Suppressor macrophage treated with lipopolysaccharide for 4 hours (primary cell): ENCODE results near the gene NUMB.
"Not testable (repeated sequence)": the region's sequence is repeated elsewhere in the genome, so short reads cannot be mapped to it uniquely, and the experiment has no call there.

Experiments used
- DNase-seq: peaks from one replicate; pipeline ENCODE4 v3.0.0-alpha.2; 2020

Gene NUMB

GRCh38 chr14:73403181-73403752, 55.1 kb downstream of the NUMB start:
- no peak for DNase-seq

- DNase-seq = no peak
These were observed 55.8 kb downstream of the NUMB start for GRCh38 chr14:73402579-73402978.

- DNase-seq = no peak
These were observed 60.5 kb downstream of the NUMB start for GRCh38 chr14:73397810-73398209.

GRCh38 chr14:73394317-73394716, 64.0 kb downstream of the NUMB start:
- no peak for DNase-seq

GRCh38 chr14:73393375-73393774, 65.0 kb downstream of the NUMB start:
- DNase-seq = no peak

GRCh38 chr14:73392329-73393257, 65.8 kb downstream of the NUMB start:
- DNase-seq = no peak

DNA sequence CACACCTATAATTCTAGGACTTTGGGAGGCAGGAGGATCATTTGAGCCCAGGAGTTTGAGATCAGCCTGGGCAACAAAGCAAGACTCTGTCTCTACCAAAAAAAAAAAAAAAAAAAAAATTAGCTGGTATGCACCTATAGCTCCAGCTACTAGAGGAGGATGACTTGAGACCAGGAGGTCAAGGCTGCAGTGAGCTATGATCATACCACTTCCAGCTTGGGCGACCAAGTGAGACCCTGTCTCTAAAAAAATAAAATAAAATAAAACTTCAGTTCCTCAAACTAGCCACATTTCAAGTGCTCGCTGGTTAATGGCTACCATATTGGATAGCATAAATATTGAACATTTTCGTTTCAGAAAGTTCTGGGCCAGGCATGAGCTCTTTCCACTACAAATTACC, 70.5 kb downstream of the NUMB start:
- DNase-seq = not testable (repeated sequence)

- no peak for DNase-seq
These were observed 72.0 kb downstream of the NUMB start for GRCh38 chr14:73386342-73386741.

- DNase-seq = not testable (repeated sequence)
These were observed 73.3 kb downstream of the NUMB start for GRCh38 chr14:73385021-73385420.

- no peak for DNase-seq
These were observed 75.0 kb downstream of the NUMB start for GRCh38 chr14:73383356-73383755.

DNA sequence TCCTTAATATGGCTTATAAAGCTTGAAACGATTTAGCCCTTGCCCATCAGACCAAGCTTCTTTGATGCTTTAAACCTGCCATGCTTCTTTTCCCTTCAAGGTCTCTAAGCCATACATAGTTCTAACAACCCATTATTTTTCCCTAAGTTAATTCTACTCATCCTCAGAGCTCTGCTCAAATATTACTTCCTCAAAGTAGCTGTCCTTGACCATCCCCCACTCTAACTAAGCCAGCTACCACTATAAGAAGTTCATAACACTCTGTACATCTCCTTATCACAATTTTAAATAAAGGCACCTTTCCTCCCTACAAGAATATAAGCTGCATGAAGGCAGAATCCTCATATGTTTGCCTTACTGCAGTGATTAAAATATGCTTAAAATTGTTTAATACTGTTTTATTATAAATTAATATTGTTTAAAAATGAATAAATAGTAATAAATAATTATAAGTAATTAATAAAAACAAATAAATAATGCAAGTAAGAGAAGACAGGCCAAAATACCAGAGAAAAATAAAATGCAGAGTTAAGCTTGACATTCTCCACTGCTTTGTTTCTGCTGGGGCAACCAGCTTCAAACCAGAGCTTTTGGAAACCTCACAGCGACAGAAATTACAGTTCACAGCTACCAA, 76.8 kb downstream of the NUMB start:
- peak; percentile 40 for DNase-seq

DNA sequence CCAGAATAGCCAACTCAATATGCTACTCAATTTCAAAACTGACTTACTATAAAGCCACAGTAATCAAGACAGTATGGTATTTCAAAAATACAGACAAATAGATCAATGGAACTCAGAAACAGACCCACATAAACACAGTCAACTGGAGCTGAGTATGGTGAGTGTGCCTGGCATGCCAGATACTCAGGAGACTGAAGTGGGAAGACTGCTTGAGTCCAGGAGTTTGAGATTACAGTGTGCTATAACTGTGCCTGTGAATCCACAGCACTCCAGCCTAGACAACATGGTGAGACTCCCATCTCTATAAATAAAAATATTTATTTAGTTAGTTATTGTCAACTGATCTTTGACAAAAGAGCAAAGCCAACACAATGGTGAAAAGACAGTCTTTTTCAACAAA, 81.8 kb downstream of the NUMB start:
- DNase-seq = no peak

GRCh38 chr14:73375861-73376260, 82.5 kb downstream of the NUMB start:
- peak; percentile 62 for DNase-seq

GRCh38 chr14:73374218-73374617, 84.1 kb downstream of the NUMB start:
- DNase-seq = no peak

- DNase-seq = no peak
These were observed 85.8 kb downstream of the NUMB start for GRCh38 chr14:73372529-73372928.

- no peak for DNase-seq
These were observed 87.8 kb downstream of the NUMB start for GRCh38 chr14:73370561-73370960.

- DNase-seq = peak; percentile 63
These were observed 88.9 kb downstream of the NUMB start for GRCh38 chr14:73369428-73369827.

- peak; percentile 60 for DNase-seq
These were observed 89.7 kb downstream of the NUMB start for GRCh38 chr14:73368616-73369015.

- DNase-seq = no peak
These were observed 92.6 kb downstream of the NUMB start for GRCh38 chr14:73365727-73366126.

DNA sequence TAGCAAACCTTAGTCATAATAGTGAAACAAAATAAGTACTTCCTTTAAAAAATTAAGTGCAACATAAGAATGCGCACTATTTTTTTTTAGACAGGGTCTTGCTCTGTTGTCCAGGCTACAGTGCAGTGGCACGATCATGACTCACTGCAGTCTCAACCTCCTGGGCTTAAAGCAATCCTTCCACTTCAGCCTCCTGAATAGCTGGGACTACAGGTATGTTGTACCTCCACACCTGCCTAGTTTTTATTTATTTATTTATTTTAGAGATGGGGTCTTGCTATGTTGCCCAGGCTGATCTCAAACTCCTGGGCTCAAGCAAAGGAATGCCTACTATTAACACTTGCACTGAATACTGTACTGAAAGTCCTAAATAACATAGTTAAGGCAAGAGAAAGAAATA, 93.8 kb downstream of the NUMB start:
- no peak for DNase-seq

- no peak for DNase-seq
These were observed 98.9 kb downstream of the NUMB start for GRCh38 chr14:73359445-73359844.

DNA sequence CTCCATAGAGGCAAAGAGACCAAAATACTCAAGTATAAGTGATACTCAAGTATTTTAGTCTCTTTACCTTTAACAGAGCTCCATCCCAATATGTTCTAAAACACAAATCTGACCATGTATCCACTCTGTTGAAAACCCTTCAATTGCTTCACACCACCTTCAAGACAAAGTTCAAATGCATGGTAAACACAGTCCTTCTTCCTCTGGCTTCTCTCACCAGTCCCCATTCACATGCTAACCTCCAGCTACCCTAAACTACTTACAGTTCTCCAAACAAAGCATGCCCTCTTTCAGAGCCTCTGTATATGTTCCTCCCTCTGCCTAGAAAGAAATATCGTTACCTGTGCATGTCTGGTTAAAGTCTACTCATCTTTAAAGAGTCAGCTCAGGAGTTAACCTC, 100.2 kb downstream of the NUMB start:
- DNase-seq = no peak

- DNase-seq = not testable (repeated sequence)
These were observed 109.3 kb downstream of the NUMB start for GRCh38 chr14:73349091-73349490.

DNA sequence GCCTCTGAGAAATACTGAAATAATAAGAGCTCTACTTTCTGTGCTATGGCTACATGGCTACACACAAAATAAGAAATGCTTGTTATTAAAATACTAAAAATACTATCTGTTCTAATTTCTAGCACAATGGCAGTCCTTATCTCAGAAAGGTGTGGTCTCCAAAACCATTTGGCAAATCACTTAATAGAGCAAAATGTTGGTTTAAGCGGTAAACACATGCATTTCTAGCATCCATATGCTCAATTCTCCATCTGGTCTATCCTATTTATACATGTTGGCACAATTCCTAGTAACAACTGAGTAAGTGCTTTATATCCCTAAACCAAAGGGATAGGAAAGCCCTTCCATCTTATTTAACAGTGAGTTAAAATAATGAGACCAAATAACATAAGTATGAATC, 114.0 kb downstream of the NUMB start:
- DNase-seq = no peak
